ENCODE data around the gene DTNBP1. TPM values are rescaled to one million over a fixed set of nuclear protein-coding genes. Genes with fewer than 3 reads are reported as not detected.

Gene DTNBP1
- total RNA-seq, 1 donor from 2014 or later, result 11.0 TPM

DNA sequence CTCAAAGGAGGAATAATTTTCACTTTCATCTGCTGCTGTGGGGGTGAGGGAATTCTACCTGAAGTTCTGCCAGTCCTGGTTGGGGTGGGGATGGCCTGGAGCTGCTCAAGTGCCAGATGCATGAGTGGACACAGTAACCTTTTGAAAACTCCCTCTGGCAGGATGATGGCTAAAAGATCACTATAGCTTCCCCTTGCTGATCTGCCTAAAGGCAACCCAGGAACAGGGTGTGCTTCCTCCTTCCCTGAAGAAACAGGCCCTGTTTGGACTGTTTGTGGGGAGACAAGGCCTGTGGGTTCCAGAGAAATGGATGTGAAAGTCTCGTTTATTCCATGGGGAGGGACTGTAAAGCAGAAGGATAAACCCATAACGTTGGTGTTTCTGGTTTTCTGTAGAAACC lies 176.9 kb downstream of the DTNBP1 start:
- H3K4me3 ChIP-seq (ENCODE audit: low read depth, low read length), result no peak overlapping the region
- H3K36me3 ChIP-seq (ENCODE audit: control insufficient read depth, insufficient read depth, low read length), result peaks cover 2% of the 10 kb centered on the region
- H3K27me3 ChIP-seq (ENCODE audit: control insufficient read depth, insufficient read depth, low read length), result no peaks in the 10 kb centered on the region
- no peak for DNase-seq (ENCODE audit: low read depth)
- no peak for TF ChIP-seq CTCF (IDR thresholded peaks at IDR 0.05; ENCODE audit: insufficient read depth, low read length, poor library complexity, severe bottlenecking)

- no peak for DNase-seq (ENCODE audit: low read depth)
- no peaks in the 10 kb centered on the region for H3K27me3 ChIP-seq (ENCODE audit: control insufficient read depth, insufficient read depth, low read length)
- peaks cover 2% of the 10 kb centered on the region for H3K36me3 ChIP-seq (ENCODE audit: control insufficient read depth, insufficient read depth, low read length)
- H3K4me3 ChIP-seq (ENCODE audit: low read depth, low read length), result no peak overlapping the region
- TF ChIP-seq CTCF (IDR thresholded peaks at IDR 0.05; ENCODE audit: insufficient read depth, low read length, poor library complexity, severe bottlenecking), result no peak
Measured at GRCh38 chr6:15484821-15485220, 178.0 kb downstream of the DTNBP1 start.

- DNase-seq (ENCODE audit: low read depth), result no peak
- Histone ChIP-seq H3K36me3 (ENCODE audit: control insufficient read depth, insufficient read depth, low read length) (peaks cover 2% of the 10 kb centered on the region), H3K27me3 (ENCODE audit: control insufficient read depth, insufficient read depth, low read length) (no peaks in the 10 kb centered on the region), H3K4me3 (ENCODE audit: low read depth, low read length) (no peak overlapping the region)
- TF ChIP-seq CTCF (IDR thresholded peaks at IDR 0.05; ENCODE audit: insufficient read depth, low read length, poor library complexity, severe bottlenecking), result no peak
Measured at GRCh38 chr6:15484140-15484539, 178.7 kb downstream of the DTNBP1 start.

- Histone ChIP-seq H3K27me3 (ENCODE audit: control insufficient read depth, insufficient read depth, low read length) (no peaks in the 10 kb centered on the region), H3K4me3 (ENCODE audit: low read depth, low read length) (no peak overlapping the region), H3K36me3 (ENCODE audit: control insufficient read depth, insufficient read depth, low read length) (peaks cover 2% of the 10 kb centered on the region)
- no peak for TF ChIP-seq CTCF (IDR thresholded peaks at IDR 0.05; ENCODE audit: insufficient read depth, low read length, poor library complexity, severe bottlenecking)
- DNase-seq (ENCODE audit: low read depth), result no peak
Measured at GRCh38 chr6:15483060-15483459, 179.8 kb downstream of the DTNBP1 start.

DNA sequence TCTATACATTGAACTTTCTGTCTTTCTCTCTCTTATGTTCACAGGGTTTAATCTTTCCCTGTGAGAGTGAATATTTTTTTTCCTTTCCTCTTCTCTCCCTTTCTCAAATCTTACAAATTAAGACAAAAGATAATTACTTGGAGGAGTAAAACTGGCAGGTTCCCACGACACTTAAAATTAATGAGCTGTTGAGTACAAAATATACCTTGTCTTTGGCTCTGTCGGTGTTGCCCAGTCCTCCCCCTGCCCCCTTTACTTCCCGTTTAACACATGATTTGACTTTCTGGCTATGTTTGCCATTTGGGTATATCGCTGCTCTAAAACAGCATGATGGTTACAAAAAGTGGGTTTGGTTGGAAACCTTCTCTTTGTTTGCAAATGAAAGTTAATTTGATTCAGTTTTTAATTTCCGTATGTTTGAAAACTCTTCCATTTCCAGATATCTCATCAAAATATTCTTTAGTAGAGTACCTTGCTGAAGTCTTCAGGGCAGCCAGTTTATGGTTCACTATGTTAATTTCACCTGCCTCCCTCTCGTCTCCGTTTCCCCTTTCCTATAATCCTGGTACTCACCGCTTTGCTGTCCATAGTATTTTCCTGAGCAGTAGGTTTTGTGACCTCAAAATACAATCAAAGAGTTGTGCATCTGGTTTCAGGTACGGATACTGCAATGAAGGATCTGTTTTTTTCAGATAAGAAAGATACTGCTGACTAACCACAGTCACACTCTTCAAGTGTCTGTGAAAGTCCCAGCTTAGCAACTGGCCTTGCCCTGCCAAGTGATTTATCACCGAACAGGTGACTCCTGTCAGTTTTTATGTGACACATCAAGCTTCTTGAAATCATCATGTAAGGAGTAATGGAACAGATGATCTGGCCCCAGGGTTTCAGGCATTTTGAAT lies 181.2 kb downstream of the DTNBP1 start:
- DNase-seq (ENCODE audit: low read depth), result no peak

More for the DNA sequence above, 181.2 kb downstream of the DTNBP1 start:
- H3K36me3 ChIP-seq (ENCODE audit: control insufficient read depth, insufficient read depth, low read length), result no peaks in the 10 kb centered on the region
- no peak for TF ChIP-seq CTCF (IDR thresholded peaks at IDR 0.05; ENCODE audit: insufficient read depth, low read length, poor library complexity, severe bottlenecking)
- H3K4me3 ChIP-seq (ENCODE audit: low read depth, low read length), result no peak overlapping the region
- no peaks in the 10 kb centered on the region for H3K27me3 ChIP-seq (ENCODE audit: control insufficient read depth, insufficient read depth, low read length)

Data from kidney epithelial cell (primary cell).